ENCODE measurements around the gene CMAS.

DNA sequence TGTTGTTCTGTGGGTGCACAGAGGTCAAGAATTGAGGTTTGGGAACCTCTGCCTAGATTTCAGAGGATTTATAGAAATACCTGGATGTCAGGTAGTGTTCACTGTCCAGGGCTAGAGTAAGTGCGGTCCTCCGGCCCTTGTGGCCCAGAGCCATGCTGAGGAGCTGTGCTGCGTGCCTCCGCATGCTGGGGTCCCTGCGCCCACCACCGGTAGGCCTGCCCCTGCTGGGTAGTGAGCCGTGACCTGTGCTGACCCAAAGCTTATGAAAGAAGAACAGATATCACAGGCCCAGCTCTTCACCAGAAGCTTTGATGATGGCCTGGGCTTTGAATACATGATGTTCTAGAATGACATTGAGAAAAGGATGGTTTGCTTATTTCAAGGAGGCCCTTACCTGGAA lies 37.8 kb upstream of the CMAS start:
- TF ChIP-seq, protein P1, sequence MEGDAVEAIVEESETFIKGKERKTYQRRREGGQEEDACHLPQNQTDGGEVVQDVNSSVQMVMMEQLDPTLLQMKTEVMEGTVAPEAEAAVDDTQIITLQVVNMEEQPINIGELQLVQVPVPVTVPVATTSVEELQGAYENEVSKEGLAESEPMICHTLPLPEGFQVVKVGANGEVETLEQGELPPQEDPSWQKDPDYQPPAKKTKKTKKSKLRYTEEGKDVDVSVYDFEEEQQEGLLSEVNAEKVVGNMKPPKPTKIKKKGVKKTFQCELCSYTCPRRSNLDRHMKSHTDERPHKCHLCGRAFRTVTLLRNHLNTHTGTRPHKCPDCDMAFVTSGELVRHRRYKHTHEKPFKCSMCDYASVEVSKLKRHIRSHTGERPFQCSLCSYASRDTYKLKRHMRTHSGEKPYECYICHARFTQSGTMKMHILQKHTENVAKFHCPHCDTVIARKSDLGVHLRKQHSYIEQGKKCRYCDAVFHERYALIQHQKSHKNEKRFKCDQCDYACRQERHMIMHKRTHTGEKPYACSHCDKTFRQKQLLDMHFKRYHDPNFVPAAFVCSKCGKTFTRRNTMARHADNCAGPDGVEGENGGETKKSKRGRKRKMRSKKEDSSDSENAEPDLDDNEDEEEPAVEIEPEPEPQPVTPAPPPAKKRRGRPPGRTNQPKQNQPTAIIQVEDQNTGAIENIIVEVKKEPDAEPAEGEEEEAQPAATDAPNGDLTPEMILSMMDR (IDR thresholded peaks at IDR 0.05) = no peak
- TF ChIP-seq, protein P2, sequence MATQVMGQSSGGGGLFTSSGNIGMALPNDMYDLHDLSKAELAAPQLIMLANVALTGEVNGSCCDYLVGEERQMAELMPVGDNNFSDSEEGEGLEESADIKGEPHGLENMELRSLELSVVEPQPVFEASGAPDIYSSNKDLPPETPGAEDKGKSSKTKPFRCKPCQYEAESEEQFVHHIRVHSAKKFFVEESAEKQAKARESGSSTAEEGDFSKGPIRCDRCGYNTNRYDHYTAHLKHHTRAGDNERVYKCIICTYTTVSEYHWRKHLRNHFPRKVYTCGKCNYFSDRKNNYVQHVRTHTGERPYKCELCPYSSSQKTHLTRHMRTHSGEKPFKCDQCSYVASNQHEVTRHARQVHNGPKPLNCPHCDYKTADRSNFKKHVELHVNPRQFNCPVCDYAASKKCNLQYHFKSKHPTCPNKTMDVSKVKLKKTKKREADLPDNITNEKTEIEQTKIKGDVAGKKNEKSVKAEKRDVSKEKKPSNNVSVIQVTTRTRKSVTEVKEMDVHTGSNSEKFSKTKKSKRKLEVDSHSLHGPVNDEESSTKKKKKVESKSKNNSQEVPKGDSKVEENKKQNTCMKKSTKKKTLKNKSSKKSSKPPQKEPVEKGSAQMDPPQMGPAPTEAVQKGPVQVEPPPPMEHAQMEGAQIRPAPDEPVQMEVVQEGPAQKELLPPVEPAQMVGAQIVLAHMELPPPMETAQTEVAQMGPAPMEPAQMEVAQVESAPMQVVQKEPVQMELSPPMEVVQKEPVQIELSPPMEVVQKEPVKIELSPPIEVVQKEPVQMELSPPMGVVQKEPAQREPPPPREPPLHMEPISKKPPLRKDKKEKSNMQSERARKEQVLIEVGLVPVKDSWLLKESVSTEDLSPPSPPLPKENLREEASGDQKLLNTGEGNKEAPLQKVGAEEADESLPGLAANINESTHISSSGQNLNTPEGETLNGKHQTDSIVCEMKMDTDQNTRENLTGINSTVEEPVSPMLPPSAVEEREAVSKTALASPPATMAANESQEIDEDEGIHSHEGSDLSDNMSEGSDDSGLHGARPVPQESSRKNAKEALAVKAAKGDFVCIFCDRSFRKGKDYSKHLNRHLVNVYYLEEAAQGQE (IDR thresholded peaks at IDR 0.05; ENCODE audit: insufficient read depth in 1 of 2, low read depth in 2 of 2, low read length in 1 of 2) = no peak

Data from Panc1 (cell line).